RWPE2 (cell line): ENCODE results near the gene KCTD1.

Experiments
- ATAC-seq: fragments of 200-7000 bp; cut with Tn5 transposase; 3 replicates; pipeline ENCODE4 v1.9.1; 2021; ENCODE audit warnings: low read depth
- DNase-seq: peaks from one replicate; pipeline ENCODE4 v3.0.0-alpha.2; 2020; ENCODE audit warnings: low spot score
- H3K27ac ChIP-seq: fragments of 450-650 bp; 2 replicates; pipeline ENCODE4 v1.5.1; 2017; ENCODE audit warnings: mild to moderate bottlenecking; ENCODE audit not compliant: poor library complexity, severe bottlenecking
- H3K27me3 ChIP-seq: fragments of 250-450 bp; sonication (Bioruptor Pico); 2 replicates; pipeline ENCODE4 v1.5.1; 2021; ENCODE audit warnings: mild to moderate bottlenecking, moderate library complexity; ENCODE audit not compliant: insufficient read depth, poor library complexity, severe bottlenecking
- H3K36me3 ChIP-seq: fragments of 250-450 bp; sonication (Bioruptor Pico); 2 replicates; pipeline ENCODE4 v1.5.1; 2020; ENCODE audit warnings: low read depth, mild to moderate bottlenecking, moderate library complexity
- H3K4me1 ChIP-seq: fragments of 250-450 bp; sonication (Bioruptor Pico); 2 replicates; pipeline ENCODE4 v1.5.1; 2021; ENCODE audit warnings: mild to moderate bottlenecking, moderate library complexity; ENCODE audit not compliant: insufficient read depth, poor library complexity, severe bottlenecking
- H3K4me3 ChIP-seq: fragments of 250-450 bp; sonication (Bioruptor Pico); 2 replicates; pipeline ENCODE4 v1.5.1; 2021; ENCODE audit warnings: mild to moderate bottlenecking, moderate library complexity; ENCODE audit not compliant: severe bottlenecking
- H3K9me3 ChIP-seq: fragments of 250-450 bp; sonication (Bioruptor Pico); 2 replicates; pipeline ENCODE4 v1.5.1; 2021; ENCODE audit warnings: mild to moderate bottlenecking, moderate library complexity; ENCODE audit not compliant: severe bottlenecking
- TF ChIP-seq, protein P1 (sequence below): fragments of 450-650 bp; IDR thresholded peaks from one replicate; pipeline ENCODE4 v1.5.1; 2017; ENCODE audit warnings: mild to moderate bottlenecking, moderate library complexity; ENCODE audit not compliant: poor library complexity, severe bottlenecking

The KCTD1 gene

DNA sequence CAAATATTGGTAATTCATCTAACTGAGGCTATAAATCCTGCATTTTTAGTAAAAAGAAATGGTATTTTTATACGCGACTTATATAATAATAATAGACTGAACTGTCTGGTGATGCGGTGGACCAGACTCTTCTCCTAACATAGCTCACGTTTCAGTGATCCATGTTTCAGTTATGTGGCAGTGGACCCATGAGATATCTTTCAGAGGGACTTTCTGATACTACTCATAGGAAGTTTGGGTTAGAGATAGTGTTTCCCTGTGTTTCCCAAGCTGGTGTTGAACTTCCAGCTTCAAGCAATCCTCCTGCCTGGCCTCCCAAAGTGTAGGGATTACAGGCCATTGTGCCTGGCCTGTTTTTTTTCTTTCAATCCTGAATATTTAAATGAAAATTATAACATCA, 59.2 kb downstream of the KCTD1 start:
- Histone ChIP-seq H3K27me3 (no peaks in the 10 kb centered on the region), H3K27ac (peak overlapping the region; percentile 96), H3K36me3 (peaks cover 15% of the 10 kb centered on the region), H3K4me3 (no peak overlapping the region), H3K9me3 (no peaks in the 10 kb centered on the region), H3K4me1 (peaks cover 40% of the 10 kb centered on the region)
- ATAC-seq (no peak), DNase-seq (no peak)
- TF ChIP-seq, protein P1, sequence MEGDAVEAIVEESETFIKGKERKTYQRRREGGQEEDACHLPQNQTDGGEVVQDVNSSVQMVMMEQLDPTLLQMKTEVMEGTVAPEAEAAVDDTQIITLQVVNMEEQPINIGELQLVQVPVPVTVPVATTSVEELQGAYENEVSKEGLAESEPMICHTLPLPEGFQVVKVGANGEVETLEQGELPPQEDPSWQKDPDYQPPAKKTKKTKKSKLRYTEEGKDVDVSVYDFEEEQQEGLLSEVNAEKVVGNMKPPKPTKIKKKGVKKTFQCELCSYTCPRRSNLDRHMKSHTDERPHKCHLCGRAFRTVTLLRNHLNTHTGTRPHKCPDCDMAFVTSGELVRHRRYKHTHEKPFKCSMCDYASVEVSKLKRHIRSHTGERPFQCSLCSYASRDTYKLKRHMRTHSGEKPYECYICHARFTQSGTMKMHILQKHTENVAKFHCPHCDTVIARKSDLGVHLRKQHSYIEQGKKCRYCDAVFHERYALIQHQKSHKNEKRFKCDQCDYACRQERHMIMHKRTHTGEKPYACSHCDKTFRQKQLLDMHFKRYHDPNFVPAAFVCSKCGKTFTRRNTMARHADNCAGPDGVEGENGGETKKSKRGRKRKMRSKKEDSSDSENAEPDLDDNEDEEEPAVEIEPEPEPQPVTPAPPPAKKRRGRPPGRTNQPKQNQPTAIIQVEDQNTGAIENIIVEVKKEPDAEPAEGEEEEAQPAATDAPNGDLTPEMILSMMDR: no peak

DNA sequence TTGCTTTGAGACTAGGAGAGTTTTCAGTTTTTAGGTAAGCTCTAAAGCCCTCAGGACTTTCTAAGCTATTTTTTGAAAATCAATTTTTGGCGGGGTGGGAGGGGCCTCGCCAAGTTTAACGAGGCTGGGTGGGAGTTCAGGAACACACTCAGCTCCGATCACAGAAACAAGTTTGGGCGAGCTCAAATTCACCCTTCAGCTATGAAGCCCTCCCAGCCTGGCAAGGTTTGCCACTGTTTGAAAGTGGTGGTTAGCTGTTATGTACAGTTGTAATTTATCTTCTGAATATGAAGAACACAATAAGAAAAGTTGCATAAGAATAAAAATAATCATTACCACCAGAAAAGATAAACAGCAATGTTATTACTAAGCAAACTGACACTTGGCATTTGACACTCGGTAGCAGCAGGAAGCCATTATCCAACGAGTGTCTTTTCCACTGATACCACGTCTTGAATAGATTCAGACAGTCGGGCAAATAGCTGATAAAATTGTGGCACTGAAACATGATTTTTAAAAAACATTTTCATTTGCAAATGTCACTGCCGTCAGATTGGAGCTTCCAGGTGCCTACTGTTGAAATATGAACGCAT, 59.8 kb downstream of the KCTD1 start:
- no peaks in the 10 kb centered on the region for H3K27me3 ChIP-seq
- peaks cover 15% of the 10 kb centered on the region for H3K36me3 ChIP-seq
- DNase-seq (peak; percentile 78), ATAC-seq (peak; percentile 82)
- H3K27ac ChIP-seq: peak overlapping the region; percentile 96
- peaks cover 47% of the 10 kb centered on the region for H3K4me1 ChIP-seq
- TF ChIP-seq, protein P1: no peak
- H3K9me3 ChIP-seq: no peaks in the 10 kb centered on the region
- H3K4me3 ChIP-seq: no peak overlapping the region

DNA sequence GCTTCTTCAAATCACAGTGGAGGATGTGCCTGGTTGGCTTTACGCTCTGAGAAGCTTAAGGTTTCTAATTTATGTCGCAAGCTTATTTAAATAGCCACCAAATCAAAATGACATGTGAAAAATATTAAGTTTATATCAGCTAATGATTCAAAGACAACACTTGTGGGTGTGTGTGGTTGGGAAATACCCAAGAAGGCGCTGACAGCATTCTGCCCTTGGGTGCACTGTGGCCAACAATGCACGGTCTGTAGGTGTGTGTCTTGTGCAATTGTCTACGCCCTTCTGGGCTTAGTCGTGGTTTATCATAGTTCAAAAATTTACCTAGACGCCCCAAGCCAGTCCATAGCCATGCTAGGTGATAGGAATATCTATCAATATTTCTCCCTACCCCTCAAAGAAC, 60.9 kb downstream of the KCTD1 start:
- DNase-seq (peak; percentile 89), ATAC-seq (peak; percentile 90)
- TF ChIP-seq, protein P1: no peak
- peak overlapping the region; percentile 96 for H3K27ac ChIP-seq
- H3K9me3 ChIP-seq: no peaks in the 10 kb centered on the region
- H3K4me1 ChIP-seq: peaks cover 57% of the 10 kb centered on the region
- no peak overlapping the region for H3K4me3 ChIP-seq
- H3K27me3 ChIP-seq: no peaks in the 10 kb centered on the region
- H3K36me3 ChIP-seq: peaks cover 10% of the 10 kb centered on the region

GRCh38 chr18:26483633-26484032, 64.7 kb downstream of the KCTD1 start:
- DNase-seq: no peak
- Histone ChIP-seq H3K36me3 (peaks cover 5% of the 10 kb centered on the region), H3K27ac (peak overlapping the region; percentile 96), H3K27me3 (no peaks in the 10 kb centered on the region), H3K9me3 (no peaks in the 10 kb centered on the region), H3K4me1 (peaks cover 78% of the 10 kb centered on the region), H3K4me3 (no peak overlapping the region)
- no peak for ATAC-seq
- TF ChIP-seq, protein P1: no peak

DNA sequence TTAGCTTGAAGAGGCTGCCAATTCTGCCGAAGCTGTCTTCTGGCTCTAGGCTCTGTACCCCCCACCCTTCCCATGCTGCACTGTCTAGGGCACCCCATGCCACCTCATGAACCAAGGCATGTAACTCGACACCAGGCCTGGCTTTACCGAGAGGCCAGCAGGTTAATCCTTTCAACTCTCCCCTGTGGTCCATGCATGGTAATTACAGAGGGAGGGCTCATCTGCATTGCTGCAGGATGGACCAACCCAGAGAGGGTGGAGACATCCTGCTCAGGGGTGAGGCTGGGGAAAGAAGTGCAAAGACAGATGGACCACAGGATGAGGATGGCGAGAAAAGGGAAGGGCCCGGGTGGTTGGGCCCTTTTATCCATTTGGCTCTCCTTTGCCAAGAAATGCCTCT, 65.8 kb downstream of the KCTD1 start:
- Histone ChIP-seq H3K4me1 (peaks cover 78% of the 10 kb centered on the region), H3K9me3 (no peaks in the 10 kb centered on the region), H3K27ac (peak overlapping the region; percentile 96), H3K36me3 (peaks cover 10% of the 10 kb centered on the region), H3K4me3 (no peak overlapping the region), H3K27me3 (no peaks in the 10 kb centered on the region)
- TF ChIP-seq, protein P1: no peak
- ATAC-seq (0 out of 3 replicates have a peak, but pooled peaks have one; percentile 4), DNase-seq (no peak)
